Measurements from ENCODE around the gene CCDC39. TPM values are rescaled to one million over a fixed set of nuclear protein-coding genes. Genes with fewer than 3 reads are reported as not detected.

Gene CCDC39
- polyA plus RNA-seq, 3 donors, result not detected

DNA sequence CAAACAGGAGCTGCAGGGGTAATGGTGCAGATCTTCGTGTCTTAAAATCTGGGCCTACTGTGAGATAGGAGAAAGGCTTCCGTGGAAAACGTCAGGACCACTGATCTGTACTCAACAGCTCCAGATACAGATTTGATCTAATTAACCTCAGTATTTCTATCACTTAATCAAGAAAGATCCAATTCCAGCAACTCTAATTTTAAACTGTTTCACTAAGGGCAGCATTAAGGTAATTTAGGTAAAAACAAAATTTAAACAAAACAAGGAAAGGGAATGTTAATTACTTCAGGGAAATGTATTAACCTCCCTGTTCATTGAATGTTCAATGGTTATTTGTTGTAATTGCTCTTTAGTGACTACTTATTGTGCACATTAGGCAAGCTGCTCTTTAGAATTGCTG is 103.7 kb downstream of the CCDC39 start:
- intact Hi-C loops (cut with micrococcal nuclease), result no loop called here
- TF ChIP-seq, protein P1, sequence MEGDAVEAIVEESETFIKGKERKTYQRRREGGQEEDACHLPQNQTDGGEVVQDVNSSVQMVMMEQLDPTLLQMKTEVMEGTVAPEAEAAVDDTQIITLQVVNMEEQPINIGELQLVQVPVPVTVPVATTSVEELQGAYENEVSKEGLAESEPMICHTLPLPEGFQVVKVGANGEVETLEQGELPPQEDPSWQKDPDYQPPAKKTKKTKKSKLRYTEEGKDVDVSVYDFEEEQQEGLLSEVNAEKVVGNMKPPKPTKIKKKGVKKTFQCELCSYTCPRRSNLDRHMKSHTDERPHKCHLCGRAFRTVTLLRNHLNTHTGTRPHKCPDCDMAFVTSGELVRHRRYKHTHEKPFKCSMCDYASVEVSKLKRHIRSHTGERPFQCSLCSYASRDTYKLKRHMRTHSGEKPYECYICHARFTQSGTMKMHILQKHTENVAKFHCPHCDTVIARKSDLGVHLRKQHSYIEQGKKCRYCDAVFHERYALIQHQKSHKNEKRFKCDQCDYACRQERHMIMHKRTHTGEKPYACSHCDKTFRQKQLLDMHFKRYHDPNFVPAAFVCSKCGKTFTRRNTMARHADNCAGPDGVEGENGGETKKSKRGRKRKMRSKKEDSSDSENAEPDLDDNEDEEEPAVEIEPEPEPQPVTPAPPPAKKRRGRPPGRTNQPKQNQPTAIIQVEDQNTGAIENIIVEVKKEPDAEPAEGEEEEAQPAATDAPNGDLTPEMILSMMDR (IDR thresholded peaks at IDR 0.05), result no peak

DNA sequence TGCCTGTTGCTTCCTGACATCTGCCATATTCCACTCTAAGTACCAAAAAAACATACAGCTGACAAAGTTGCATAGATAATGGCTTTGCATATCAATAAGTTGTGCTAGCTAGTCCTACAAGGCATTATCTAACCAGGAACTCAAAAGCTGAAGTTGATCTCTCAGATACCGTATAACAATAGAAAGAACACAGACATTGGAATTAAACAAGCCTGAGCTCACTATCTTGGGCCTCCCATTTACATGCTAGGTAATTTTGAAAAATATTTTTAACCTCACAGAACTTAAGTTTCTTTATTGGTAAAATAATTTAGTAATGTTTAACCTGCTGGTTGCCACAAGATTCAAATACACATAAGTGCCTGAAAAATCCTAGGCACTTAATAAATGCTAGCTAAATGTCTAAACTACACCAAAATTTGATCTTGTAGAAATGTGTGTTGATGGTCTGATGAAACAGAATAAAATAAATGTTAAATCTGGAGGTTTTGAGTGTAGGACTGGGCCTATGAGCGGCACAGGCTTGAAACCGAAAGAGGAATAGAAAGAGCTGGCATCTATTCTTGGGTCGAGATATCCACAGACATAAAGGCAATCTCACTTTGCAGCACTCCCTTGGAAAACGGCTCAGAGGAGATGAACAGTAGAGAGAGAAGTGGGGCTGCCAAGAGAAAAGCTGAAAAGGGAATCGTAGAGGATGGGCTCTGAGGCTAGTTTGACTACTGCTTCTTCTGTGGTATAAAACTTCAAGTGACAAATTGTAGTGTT is 107.3 kb downstream of the CCDC39 start:
- 77% methylated on average over 3 of the region's 6 CpGs for WGBS (ENCODE audit: insufficient coverage)
- Histone ChIP-seq H3K27me3 (ENCODE audit: control insufficient read depth in 2 of 2, insufficient read depth in 2 of 2, low read length in 2 of 2) (no peaks in the 10 kb centered on the region), H3K36me3 (replicated peaks in 1 of 2; ENCODE audit: control insufficient read depth in 1 of 2, insufficient read depth in 2 of 2, low read length in 2 of 2) (no peaks in the 10 kb centered on the region), H4K20me1 (ENCODE audit: insufficient read depth, low read length) (no peaks in the 10 kb centered on the region), H3K79me2 (ENCODE audit: insufficient read depth, low read length) (no peaks in the 10 kb centered on the region), H3K9ac (ENCODE audit: insufficient read depth, low read length, poor library complexity, severe bottlenecking) (no peak overlapping the region), H2AFZ (ENCODE audit: insufficient read depth, low read depth, low read length, poor library complexity, severe bottlenecking) (no peak overlapping the region), H3K4me3 (replicated peaks in 1 of 3; ENCODE audit: low read depth in 2 of 3, low read length in 3 of 3) (no peak overlapping the region), H3K4me1 (ENCODE audit: control insufficient read depth in 1 of 2, insufficient read depth in 2 of 2, low read length in 2 of 2) (no peaks in the 10 kb centered on the region), H3K9me3 (replicated peaks in 1 of 2; ENCODE audit: control insufficient read depth in 1 of 2, insufficient read depth in 1 of 2, low read length in 2 of 2) (no peaks in the 10 kb centered on the region), H3K27ac (ENCODE audit: low read depth in 1 of 2, low read length in 2 of 2) (no peak overlapping the region), H3K4me2 (replicated peaks; ENCODE audit: extremely low read depth, low read length, poor library complexity, severe bottlenecking) (no peak overlapping the region)
- TF ChIP-seq, protein P1 (IDR thresholded peaks at IDR 0.05), result no peak
- peaks cover 0 to 3% (median 2%) of the 10 kb centered on the region in 3 donors for H3K27me3 Mint-ChIP-seq (ENCODE audit: low read depth in 3 of 3)
- H3K4me1 Mint-ChIP-seq, result no peaks in the 10 kb centered on the region
- DNase-seq, result no peak
- no peak overlapping the region for H3K4me3 Mint-ChIP-seq
- H3K36me3 Mint-ChIP-seq, result no peaks in the 10 kb centered on the region
- peaks cover 0 to 5% (median 0%) of the 10 kb centered on the region in 7 donors for H3K9me3 Mint-ChIP-seq
- intact Hi-C loops (cut with micrococcal nuclease), result no loop called here
- no peak overlapping the region for H3K27ac Mint-ChIP-seq

More for the DNA sequence above, 103.7 kb downstream of the CCDC39 start:
- H3K27me3 ChIP-seq (ENCODE audit: control insufficient read depth in 2 of 2, insufficient read depth in 2 of 2, low read length in 2 of 2), result no peaks in the 10 kb centered on the region
- Mint-ChIP-seq H3K4me1 (no peaks in the 10 kb centered on the region), H3K27me3 (ENCODE audit: low read depth in 3 of 3) (peaks cover 0 to 3% (median 2%) of the 10 kb centered on the region in 3 donors), H3K27ac (no peak overlapping the region), H3K36me3 (no peaks in the 10 kb centered on the region), H3K4me3 (no peak overlapping the region), H3K9me3 (peaks cover 0 to 3% (median 0%) of the 10 kb centered on the region in 7 donors)
- H2AFZ ChIP-seq (ENCODE audit: insufficient read depth, low read depth, low read length, poor library complexity, severe bottlenecking), result no peak overlapping the region
- no CpG with 5 or more reads among the region's 3 CpGs for WGBS (ENCODE audit: insufficient coverage)
- no peak overlapping the region for H3K4me2 ChIP-seq (replicated peaks; ENCODE audit: extremely low read depth, low read length, poor library complexity, severe bottlenecking)
- H3K9ac ChIP-seq (ENCODE audit: insufficient read depth, low read length, poor library complexity, severe bottlenecking), result no peak overlapping the region
- no peak overlapping the region for H3K4me3 ChIP-seq (replicated peaks in 1 of 3; ENCODE audit: low read depth in 2 of 3, low read length in 3 of 3)
- no peaks in the 10 kb centered on the region for H3K4me1 ChIP-seq (ENCODE audit: control insufficient read depth in 1 of 2, insufficient read depth in 2 of 2, low read length in 2 of 2)
- no peak for DNase-seq
- H3K9me3 ChIP-seq (replicated peaks in 1 of 2; ENCODE audit: control insufficient read depth in 1 of 2, insufficient read depth in 1 of 2, low read length in 2 of 2), result no peaks in the 10 kb centered on the region
- no peaks in the 10 kb centered on the region for H3K79me2 ChIP-seq (ENCODE audit: insufficient read depth, low read length)
- H3K27ac ChIP-seq (ENCODE audit: low read depth in 1 of 2, low read length in 2 of 2), result no peak overlapping the region
- no peaks in the 10 kb centered on the region for H3K36me3 ChIP-seq (replicated peaks in 1 of 2; ENCODE audit: control insufficient read depth in 1 of 2, insufficient read depth in 2 of 2, low read length in 2 of 2)
- H4K20me1 ChIP-seq (ENCODE audit: insufficient read depth, low read length), result no peaks in the 10 kb centered on the region

All from CD14-positive monocyte (primary cell).